ENCODE data around the gene SLCO2A1. TPM values are rescaled to one million over a fixed set of nuclear protein-coding genes. Genes with fewer than 3 reads are reported as not detected.

SLCO2A1 gene
- total RNA-seq, 1 donor from 2014 or later, result 3.8 TPM

DNA sequence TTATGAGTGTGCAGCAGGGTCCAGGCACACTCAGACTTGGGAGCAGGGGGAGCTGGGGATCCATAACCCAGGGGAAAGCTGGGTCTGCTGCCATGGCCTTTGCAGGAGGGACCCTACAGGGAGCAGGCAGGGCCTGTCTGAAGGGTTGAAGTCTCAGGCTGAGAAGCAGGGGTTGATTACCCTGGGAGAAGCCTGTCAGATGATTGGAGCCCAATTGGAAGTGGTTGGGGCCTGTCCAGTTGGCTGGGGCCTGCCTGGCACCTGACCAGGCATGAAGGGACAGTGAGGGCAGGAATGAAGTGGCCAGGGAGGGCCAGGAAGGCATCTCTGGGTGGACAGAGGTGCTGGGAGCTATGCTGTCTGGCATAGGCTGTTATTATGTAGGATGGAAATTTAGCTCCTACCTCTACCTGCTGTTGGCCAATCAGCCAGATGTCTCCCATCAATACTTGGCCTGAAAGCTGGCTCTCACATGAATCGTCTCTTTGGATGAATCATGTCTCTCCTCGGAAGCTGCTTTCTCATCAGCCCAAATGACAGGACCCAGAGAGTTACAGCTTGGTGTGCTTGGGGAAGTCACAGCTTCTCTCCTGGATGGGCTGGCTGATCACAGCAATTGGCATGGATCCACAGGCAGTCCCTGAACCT lies 27.4 kb upstream of the SLCO2A1 start:
- Mint-ChIP-seq H3K36me3 (ENCODE audit: low read depth, unreplicated experiment) (no peaks in the 10 kb centered on the region), H3K4me1 (ENCODE audit: unreplicated experiment) (peaks cover 17% of the 10 kb centered on the region), H3K27me3 (ENCODE audit: unreplicated experiment) (peaks cover 13% of the 10 kb centered on the region), H3K9me3 (ENCODE audit: unreplicated experiment) (no peaks in the 10 kb centered on the region), H3K4me3 (ENCODE audit: unreplicated experiment) (no peak overlapping the region), H3K27ac (ENCODE audit: unreplicated experiment) (no peak overlapping the region)
- DNase-seq (ENCODE audit: low spot score), result no peak
- TF ChIP-seq, protein P1, sequence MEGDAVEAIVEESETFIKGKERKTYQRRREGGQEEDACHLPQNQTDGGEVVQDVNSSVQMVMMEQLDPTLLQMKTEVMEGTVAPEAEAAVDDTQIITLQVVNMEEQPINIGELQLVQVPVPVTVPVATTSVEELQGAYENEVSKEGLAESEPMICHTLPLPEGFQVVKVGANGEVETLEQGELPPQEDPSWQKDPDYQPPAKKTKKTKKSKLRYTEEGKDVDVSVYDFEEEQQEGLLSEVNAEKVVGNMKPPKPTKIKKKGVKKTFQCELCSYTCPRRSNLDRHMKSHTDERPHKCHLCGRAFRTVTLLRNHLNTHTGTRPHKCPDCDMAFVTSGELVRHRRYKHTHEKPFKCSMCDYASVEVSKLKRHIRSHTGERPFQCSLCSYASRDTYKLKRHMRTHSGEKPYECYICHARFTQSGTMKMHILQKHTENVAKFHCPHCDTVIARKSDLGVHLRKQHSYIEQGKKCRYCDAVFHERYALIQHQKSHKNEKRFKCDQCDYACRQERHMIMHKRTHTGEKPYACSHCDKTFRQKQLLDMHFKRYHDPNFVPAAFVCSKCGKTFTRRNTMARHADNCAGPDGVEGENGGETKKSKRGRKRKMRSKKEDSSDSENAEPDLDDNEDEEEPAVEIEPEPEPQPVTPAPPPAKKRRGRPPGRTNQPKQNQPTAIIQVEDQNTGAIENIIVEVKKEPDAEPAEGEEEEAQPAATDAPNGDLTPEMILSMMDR (IDR thresholded peaks at IDR 0.05; ENCODE audit: unreplicated experiment), result no peak

DNA sequence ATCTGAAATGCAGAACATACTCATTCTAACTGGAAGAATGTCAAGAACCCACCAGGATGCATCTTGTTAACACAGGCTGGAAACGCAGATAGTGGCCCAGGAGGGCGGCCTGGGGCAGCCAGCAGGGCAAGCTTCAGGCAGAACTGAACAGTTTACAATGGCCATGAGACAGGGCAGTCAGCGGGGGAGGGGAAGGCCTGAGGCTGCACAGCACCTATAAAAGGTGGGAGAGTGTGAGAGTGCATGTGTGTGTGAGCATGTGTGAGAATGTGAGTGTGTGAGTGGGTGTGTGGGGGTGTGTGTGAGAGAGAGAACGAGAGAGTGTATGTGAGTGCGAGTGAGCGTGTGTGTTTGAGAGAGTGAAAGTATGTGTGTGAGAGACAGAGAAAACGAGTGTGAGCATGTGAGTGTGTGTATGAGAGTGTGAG lies 26.8 kb upstream of the SLCO2A1 start:
- Mint-ChIP-seq H3K4me3 (ENCODE audit: unreplicated experiment) (no peak overlapping the region), H3K4me1 (ENCODE audit: unreplicated experiment) (peaks cover 17% of the 10 kb centered on the region), H3K9me3 (ENCODE audit: unreplicated experiment) (no peaks in the 10 kb centered on the region), H3K36me3 (ENCODE audit: low read depth, unreplicated experiment) (no peaks in the 10 kb centered on the region), H3K27ac (ENCODE audit: unreplicated experiment) (no peak overlapping the region), H3K27me3 (ENCODE audit: unreplicated experiment) (peaks cover 10% of the 10 kb centered on the region)
- no peak for DNase-seq (ENCODE audit: low spot score)
- TF ChIP-seq, protein P1 (IDR thresholded peaks at IDR 0.05; ENCODE audit: unreplicated experiment), result no peak

DNA sequence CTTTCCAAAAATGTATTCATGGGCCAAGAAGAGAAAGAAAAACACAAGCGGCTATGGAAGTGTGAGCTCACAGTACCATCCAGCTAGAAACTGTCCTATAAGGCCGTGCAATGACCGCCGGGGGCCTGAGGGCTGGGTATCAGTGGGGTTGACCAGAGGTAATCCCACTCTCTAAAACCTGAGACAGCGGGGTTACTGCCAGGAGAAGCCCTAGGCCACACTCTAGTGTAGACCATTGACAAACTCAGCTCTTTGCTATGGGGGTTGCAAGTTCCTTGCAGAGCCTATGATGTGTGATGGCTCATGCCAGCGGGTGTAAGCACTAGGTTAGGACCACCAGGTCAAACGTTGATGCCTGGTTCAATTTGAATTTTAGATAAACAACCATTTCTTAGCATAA lies 25.9 kb upstream of the SLCO2A1 start:
- Mint-ChIP-seq H3K9me3 (ENCODE audit: unreplicated experiment) (no peaks in the 10 kb centered on the region), H3K27me3 (ENCODE audit: unreplicated experiment) (peaks cover 10% of the 10 kb centered on the region), H3K4me1 (ENCODE audit: unreplicated experiment) (peaks cover 17% of the 10 kb centered on the region), H3K27ac (ENCODE audit: unreplicated experiment) (no peak overlapping the region), H3K36me3 (ENCODE audit: low read depth, unreplicated experiment) (no peaks in the 10 kb centered on the region), H3K4me3 (ENCODE audit: unreplicated experiment) (no peak overlapping the region)
- TF ChIP-seq, protein P1 (IDR thresholded peaks at IDR 0.05; ENCODE audit: unreplicated experiment), result no peak
- DNase-seq (ENCODE audit: low spot score), result no peak

DNA sequence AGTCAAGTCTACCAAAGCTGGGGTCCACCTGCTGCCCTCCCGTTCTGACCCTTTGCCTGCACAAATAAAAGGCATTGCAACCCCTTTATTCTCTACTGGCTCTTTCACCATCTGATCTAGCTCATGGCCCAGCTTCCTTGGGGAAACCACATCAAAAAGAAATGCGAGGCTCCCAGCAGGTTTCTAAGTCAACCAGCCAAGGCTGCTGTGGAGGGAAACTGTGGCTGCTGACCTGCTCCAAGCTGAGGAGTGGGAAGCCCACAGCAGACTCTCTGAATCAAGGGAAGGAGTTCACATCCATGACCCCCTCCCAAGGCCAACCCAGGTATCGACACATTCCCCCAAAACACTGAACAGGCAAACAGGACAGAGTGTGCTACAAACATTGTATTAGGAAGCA lies 25.2 kb upstream of the SLCO2A1 start:
- Mint-ChIP-seq H3K4me3 (ENCODE audit: unreplicated experiment) (no peak overlapping the region), H3K9me3 (ENCODE audit: unreplicated experiment) (no peaks in the 10 kb centered on the region), H3K27ac (ENCODE audit: unreplicated experiment) (no peak overlapping the region), H3K27me3 (ENCODE audit: unreplicated experiment) (peaks cover 10% of the 10 kb centered on the region), H3K36me3 (ENCODE audit: low read depth, unreplicated experiment) (peaks cover 6% of the 10 kb centered on the region), H3K4me1 (ENCODE audit: unreplicated experiment) (peaks cover 17% of the 10 kb centered on the region)
- no peak for DNase-seq (ENCODE audit: low spot score)
- TF ChIP-seq, protein P1 (IDR thresholded peaks at IDR 0.05; ENCODE audit: unreplicated experiment), result no peak

DNA sequence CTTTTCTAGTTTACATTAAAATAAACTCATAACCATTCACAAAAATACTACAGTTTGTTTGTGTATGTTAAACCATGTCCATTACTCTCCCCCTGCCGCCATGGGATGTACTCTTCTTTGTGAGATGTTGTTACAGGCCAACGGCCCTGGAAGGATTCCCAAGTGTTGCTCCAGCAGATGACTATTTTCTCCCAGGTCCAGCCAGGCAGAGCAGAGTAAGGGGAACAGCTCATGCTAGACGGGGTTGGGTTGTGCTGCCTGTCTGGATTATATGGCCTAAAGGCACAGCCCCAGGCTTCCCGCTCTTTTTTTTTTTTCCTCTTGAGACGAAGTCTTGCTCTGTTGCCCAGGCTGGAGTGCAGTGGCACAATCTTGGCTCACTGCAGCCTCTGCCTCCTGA lies 24.5 kb upstream of the SLCO2A1 start:
- no peaks in the 10 kb centered on the region for H3K9me3 Mint-ChIP-seq (ENCODE audit: unreplicated experiment)
- no peak for DNase-seq (ENCODE audit: low spot score)
- no peak overlapping the region for H3K4me3 Mint-ChIP-seq (ENCODE audit: unreplicated experiment)
- peaks cover 12% of the 10 kb centered on the region for H3K36me3 Mint-ChIP-seq (ENCODE audit: low read depth, unreplicated experiment)
- H3K4me1 Mint-ChIP-seq (ENCODE audit: unreplicated experiment), result peaks cover 16% of the 10 kb centered on the region
- H3K27me3 Mint-ChIP-seq (ENCODE audit: unreplicated experiment), result peaks cover 11% of the 10 kb centered on the region
- H3K27ac Mint-ChIP-seq (ENCODE audit: unreplicated experiment), result no peak overlapping the region
- TF ChIP-seq, protein P1 (IDR thresholded peaks at IDR 0.05; ENCODE audit: unreplicated experiment), result no peak

Measured in endothelial cell (in vitro differentiated cells).